Inflammatory macrophage treated with lipopolysaccharide for 1 hour (primary cell): ENCODE data around the gene GSK3B.

ENCODE experiments used
- DNase-seq, 2 donors: peaks; one replicate each; pipeline ENCODE4 v3.0.0-alpha.2; 2020 to 2022

The GSK3B gene

DNA sequence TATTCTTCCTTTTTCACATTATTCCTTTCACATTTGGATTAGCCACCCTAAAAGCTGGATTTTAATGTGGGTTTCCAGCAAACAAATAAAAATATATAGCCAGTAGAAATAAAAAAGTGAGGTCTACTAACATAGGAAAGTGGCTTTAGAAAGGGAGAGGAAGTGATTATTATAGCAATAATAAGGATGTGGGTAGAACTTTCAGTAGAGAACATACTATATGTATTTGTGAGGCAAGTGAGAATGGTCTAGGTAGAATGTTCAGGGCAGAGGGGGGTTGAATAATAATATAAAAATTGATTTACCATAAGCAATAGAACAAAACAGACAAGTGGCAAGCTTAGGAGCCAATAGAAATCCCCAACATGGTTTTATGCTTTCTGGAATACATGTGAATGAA, 223.7 kb downstream of the GSK3B start:
- no peak for DNase-seq

DNA sequence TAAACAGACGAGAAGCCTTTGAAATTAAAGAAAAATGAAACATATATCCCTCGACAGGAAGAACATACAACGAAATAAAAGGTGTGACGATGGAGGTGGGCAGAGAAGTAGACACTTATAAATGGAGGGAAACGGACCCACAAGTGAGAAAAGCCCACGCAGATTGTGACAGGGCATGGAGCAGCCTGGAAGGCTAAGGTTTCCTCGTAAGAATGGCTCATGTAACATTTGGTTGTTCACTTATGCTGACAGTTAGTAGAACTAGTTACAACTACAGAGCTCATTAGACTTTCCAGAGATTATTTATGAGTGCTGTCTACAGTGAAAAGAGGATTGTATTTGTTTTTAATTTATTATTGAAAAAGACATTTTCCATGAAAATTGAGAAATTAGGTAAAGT, 229.8 kb downstream of the GSK3B start:
- DNase-seq, result no peak

DNA sequence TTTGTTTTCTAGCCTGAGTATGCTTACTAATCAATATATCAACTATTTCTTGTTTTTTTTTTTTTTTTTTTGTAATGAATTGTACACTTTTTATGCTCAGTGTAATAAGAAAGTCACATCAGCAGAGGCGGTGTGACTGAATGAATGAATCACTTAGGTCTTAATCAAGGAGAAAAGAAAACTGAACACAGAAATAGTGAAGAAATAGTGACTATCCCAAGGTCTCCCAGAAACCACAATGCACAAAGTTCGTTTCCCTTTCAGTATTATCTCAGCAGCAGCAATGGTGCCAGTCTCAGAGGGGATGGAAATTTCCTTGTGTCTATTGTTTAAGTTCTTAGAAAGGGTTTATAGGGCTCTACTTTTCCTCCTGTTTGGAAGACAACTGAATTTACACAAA, 231.6 kb downstream of the GSK3B start:
- DNase-seq, result peak; percentile 19 to 21

DNA sequence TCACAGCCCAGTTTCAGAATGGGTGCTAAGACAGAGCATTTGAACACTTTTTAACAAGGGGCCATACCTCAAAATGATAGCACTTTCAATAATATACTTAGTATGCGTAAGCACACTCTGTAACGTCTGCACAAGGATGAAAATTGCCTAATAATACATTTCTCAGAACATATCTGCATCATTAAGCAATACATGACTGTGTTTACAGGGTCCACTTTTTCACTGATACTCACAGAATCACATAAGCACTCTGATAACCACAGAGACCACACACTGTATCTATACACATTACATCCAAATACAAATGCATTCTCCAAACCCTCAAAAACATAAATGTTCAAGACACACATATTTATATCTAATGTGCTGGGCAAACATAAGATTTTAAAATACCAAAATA, 232.6 kb downstream of the GSK3B start:
- DNase-seq, result no peak

DNA sequence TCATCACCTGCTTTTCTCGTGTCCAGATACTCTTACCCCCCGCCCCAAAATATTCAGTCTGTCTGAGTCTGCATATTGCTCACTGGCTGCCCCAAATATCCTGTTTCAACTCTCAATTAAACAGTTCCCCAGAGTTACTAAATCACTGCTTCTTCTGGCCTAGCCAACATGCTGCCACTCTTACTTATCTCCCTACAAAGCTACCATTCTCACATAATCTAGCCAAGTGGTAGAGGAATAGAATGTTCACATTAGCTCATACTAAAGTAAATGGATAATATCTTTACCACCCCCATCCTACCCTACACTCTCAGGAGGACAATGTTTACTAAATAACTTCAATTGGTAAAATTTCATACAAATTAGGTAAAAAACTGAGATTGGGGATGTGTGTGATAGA, 234.5 kb downstream of the GSK3B start:
- DNase-seq, result no peak

DNA sequence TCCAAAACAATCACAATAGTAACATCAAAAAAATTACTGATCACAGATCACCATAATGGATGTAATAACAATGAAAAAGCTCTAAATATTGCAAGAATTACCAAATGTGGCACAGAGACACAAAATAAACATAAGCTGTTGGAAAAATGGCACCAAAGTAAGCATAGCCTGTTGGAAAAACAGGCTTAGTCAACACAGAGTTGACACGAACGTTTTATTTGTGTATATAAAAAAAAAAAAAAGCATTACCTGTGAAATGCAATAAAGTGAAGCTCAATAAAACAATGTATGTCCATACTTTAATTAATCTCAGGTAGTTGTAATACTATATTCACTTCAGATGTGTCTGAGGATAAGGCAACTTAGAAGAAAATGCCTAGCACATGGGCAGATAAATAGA, 235.3 kb downstream of the GSK3B start:
- no peak for DNase-seq

DNA sequence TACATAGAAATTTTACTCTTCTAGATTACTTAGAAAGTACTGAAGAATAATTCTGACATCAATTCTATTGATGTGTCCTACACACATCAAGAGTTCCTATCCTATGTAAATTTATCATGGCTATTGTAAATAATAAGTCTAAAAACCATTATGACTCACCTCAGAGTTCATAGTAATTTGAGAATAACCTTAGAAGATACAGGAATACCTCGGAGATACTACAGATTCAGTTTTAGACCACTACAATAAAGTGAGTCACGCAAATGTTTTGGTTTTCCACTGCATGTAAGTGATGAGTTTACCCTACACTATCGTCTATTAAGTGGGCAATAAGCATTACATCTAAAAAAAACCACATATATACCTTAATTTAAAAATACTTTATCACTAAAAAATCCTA, 237.6 kb downstream of the GSK3B start:
- DNase-seq, result no peak

DNA sequence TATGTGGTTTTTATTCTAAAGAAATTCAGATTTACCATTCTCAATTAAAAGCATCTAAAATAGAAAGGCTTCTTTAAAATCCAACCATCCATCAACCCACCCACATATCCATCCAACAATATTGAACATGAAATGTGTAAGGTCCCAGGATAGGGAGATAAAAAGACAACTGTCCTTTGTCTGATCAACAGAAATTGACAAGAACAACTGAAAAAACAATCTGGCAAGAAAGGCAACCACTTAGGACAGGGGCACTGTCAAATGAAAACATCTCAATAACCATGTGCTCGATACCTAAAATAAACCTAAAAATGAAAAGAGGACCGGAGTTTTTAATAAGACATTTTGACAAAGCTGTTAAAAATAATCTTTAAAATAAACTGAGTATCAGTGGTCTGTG, 245.1 kb downstream of the GSK3B start:
- DNase-seq, result no peak

DNA sequence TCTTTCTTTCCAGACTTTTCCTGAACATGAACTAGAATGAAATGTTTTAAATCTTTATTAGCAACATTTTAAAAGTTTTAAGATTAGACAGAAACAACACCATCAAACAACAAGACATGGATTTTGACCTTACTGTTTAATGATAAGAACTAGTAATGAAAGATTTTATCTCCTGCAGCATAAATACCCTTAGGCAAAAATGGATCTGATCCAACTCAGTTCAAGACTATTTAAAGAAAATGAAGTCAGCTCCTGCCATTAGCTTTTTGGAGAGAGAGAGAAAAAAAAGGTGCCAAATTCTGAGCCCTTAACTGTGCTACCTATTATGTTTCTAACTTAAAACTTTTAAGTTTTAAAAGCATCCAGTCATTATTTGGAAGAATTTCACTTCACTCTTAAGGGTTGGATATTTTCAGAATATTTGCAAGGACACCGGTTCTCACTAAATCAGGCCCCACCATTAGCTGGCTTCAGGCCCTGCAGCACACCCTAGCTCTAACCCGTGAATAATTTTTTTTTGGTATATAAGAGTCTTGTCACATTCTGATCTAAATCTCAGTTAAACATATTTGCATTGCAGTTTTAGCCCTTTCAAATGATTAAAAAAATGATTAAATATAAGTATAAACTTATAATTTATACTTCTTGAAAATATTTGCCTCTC, 252.3 kb downstream of the GSK3B start:
- no peak for DNase-seq

DNA sequence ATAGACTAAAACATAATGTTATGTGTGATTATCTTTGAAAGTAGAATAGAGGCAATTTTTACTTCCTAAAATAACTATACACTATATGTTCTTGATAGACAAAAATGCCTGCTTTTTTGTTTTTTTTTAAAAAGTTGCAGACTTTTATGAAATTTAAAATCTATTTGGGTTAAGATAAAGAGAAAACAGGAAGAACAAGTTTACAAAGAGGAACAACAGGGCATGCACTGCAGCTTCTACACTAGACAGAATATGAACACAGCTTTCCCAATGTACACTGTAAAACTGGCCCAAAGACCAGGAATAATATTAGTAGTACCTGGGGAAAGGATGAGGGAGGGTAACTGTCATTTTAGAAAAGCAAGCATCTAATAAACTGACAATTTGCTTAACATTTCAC, 258.7 kb downstream of the GSK3B start:
- peak; percentile 2 to 25 for DNase-seq

DNA sequence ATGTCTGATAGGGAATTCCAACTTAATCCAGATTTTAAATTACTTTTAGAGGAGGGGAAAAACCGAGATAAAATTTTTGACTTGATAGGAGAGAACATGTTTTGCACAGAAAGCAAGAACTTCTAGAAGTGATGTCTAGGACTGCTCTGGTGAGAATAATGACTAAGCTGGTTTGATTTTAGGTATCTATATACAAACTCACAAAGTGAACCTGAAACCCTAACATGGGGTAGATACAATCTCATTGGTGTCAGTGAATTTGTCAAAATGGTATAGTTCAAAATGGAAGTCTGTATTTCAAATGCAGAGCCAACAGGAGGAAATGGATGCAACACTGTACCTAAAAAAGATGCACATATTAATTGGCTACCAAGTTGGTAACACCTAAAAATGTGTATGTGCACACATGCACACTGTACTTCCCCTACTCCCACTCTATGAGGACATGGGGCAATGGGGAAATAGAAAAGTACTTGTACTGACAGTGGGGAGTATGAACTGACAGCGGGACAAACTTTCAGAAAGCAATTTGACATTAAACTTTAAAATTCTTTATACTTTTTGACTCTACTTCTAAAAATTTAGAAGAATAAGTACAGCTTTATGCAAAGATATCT, 259.4 kb downstream of the GSK3B start:
- DNase-seq, result peak; percentile 63 to 68

DNA sequence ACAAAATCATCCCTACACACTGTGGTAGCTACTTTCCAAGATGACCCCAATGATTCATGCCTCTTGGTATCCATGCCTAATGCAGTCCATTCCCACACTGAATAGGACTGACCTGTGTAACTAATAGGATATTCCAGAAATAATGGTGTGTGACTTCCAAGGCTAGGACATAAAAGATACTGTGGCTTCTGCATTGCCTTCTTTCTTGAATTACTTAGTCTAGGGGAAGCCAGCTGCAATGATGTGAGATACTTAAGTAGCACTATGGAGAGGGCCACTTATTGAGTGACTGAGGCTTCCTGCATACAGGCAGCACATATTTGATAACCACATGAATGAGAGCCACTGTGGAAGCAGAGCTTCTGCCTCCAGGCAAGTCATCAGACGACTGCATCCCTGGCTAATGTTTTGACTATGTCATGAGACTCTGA, 262.3 kb downstream of the GSK3B start:
- no peak for DNase-seq

DNA sequence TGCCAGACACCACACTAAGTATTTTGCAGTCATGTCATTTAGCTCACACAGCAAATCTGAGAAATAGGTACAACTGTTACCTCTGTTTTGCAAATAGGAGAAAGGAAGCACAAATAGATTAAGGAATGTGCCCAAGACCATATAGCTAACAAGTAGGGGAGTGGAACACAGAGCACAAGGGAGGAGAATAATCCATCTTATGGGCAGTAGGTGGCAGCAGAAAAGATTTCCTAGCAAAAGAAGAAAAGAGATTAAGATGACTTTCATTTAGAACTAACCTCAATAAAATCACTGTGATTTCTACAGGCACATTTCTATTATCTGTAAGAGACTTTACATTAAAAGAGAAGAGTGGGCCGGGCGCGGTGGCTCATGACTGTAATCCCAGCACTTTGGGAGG, 263.2 kb downstream of the GSK3B start:
- no peak for DNase-seq

DNA sequence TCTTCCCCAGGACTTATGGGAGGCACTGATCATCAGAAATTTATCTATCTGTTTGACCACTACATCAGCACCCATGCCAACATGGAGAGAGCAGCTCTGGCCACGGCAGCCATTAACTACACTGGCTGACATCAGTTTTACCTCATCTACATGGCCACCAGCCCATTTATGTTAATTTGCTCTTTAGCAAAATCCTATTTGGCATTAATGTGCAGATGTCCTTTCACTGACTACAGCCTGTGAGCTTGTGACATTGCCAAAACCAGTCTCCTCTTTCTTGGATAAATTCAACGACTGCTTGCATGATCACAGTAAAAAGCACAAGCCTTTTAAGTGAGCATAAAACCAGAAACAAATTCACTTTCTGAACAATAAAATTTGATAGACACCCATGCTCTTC, 264.8 kb downstream of the GSK3B start:
- DNase-seq, result no peak

DNA sequence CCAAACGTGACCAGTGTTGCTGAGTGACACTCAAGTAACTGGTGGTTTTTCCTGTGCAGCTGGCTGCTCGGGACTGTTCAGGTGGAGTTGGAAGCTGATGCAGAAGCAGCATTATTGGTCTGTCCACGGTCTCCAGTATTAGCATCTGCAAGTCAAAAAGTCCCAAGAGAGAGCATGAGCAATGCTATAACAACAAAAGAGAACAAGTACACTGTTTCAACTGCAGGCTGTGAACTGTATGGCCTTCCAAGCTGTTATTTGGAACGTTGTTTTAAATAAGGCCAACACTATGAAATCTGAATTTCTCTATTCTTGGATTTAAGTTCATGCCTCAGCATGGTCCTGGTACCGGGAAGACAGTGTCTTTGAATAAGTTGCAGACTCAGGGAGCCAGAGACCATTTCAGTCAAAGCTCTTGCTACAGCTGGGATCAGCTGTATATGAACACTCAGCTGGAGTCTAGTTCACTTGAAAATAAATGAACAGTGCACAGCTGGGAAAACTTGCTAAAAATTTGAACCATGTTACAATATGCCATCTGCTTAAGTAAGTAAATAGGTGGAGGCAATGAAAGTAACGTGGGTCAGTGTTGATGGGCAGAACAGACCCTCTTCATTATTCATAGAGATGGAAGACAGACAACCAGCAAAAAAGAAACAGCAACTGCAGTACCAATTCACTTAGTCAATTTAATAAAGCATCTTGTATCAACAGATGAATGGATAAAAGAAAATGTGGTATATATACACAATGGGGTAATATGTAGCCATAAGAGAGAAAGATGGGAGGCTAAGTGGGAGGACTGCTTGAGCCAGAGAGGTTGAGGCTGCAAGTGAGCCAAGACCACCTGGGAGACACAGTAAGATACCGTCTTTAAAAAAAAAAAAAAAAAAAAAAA, 267.3 kb downstream of the GSK3B start:
- DNase-seq, result no peak

DNA sequence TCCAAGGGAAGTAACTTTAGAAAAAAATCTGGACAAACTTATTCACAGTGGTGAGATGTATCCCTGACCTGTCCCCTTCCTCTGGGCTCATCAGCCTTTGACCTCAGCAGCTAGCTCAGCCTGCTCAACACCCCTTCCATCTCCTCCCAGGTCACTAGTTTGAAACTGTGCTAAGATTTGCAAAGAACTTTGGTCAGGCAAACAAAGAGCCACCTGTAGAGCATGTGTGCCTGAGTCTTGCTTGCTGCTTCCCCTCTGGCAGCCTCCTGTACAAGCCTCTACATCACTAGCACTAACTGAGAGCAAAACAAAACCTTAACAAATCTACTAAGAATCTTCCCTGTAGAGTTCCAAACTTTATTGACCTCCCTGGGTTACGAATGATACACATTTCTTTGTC, 268.4 kb downstream of the GSK3B start:
- DNase-seq, result no peak

DNA sequence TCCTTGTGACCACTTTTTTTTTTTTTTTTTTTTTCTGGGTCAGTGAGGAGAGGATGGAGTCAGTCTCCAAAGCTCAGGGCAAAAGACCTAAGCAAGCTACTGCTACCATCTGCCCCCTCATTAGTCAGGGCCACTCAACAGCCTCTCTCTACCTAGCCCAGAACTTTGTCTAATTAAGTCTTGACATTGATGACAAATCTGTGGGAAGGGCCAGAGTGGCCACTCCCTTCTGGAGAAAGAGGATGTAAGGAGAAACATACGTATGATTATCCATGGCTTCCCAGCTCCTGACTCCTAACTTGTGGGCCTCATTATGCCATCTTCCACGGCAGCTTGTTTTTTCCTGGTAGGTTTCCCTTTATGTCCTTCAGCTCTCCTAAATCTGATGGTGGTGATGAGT, 274.4 kb downstream of the GSK3B start:
- DNase-seq, result peak; percentile 5 to 24

DNA sequence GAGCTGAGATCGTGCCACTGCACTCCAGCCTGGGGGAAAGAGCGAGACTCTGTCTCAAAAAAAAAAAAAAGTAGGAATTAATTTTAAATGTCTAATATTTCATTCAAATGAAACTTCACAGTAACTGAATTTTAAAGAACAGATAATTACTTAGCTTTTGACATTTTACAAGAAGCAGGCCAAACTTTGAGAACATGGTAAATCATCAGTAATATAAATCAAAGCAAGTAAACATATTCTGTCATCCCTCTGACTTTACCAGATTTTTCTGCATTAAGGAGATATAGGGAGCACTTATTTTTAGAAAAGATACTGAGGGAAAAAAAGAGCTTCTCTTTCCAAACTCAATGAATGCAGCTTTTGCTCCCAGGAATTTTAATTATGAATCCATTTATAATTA, 275.3 kb downstream of the GSK3B start:
- no peak for DNase-seq

DNA sequence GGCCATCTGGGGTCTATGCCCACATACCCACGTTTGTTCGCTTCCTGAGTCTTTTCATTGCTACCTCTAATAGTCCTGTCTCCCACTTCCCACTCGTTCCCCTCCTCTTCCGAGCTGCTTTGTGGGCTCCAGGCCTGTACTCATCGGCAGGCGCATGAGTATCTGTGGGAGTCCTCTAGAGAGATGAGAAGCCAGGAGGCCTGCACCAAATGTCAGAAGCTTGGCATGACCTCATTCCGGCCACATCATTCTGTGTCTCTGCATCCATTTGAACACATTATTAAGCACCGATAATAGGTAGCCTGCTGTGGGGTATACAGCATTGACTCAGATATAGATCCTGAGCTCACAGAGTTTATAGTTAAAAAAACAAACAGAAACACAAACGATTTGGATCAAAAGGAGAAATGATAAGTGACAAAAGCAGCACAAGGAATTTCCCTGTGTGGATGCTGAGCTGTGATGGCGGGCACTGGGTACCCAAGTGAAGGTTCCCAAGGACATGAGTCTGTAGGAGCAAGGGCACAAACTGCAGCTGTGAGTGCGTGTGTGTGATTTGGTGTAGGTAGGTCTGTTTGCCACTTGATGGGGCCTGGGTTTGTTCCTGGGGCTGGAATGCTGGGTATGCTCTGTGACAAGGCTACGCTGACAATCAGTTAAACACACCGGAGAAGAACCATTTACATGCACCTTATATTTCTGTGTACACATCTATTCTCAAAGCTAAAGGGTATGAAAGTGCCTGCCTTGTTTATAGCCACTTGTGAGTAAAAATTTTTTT, 276.5 kb downstream of the GSK3B start:
- DNase-seq, result no peak

DNA sequence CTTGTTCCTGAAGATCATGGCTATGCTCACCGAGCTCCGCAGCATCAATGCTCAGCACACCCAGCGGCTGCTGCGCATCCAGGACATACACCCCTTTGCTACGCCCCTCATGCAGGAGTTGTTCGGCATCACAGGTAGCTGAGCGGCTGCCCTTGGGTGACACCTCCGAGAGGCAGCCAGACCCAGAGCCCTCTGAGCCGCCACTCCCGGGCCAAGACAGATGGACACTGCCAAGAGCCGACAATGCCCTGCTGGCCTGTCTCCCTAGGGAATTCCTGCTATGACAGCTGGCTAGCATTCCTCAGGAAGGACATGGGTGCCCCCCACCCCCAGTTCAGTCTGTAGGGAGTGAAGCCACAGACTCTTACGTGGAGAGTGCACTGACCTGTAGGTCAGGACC, 277.2 kb downstream of the GSK3B start:
- DNase-seq, result no peak

DNA sequence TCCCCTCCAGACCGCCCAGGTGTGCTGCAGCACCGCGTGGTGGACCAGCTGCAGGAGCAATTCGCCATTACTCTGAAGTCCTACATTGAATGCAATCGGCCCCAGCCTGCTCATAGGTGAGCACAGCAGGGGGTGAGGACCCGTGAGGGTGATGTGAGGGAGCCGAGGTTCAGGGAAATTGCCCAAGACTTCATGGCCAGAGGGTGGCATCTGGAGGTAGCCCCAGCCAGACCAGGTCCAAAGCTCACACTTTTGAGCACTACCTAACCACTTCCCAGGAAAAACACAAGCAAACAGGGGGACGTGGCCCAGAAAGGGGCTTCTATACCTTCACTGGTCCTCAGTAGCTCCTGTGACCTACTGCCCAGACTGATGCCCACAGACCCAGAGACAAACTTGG, 278.5 kb downstream of the GSK3B start:
- DNase-seq, result no peak

DNA sequence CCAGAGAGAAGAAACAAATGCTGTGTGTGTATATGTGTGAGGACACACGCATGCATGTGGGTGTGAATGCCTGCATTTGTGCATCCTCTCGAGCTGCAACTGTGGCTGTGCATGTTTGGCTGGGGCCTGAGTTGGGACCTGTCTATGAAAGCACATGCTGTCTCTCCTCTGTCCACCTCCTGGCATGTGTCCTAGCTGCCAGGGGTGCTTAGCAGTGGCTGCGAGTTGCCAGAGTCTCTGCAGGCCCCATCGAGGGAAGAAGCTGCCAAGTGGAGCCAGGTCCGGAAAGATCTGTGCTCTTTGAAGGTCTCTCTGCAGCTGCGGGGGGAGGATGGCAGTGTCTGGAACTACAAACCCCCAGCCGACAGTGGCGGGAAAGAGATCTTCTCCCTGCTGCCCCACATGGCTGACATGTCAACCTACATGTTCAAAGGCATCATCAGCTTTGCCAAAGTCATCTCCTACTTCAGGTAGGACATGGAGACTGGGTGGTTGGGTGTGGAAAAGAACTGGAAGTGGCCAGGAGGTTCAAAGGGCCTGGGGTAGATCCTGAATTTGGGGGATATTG, 281.7 kb downstream of the GSK3B start:
- DNase-seq, result no peak

DNA sequence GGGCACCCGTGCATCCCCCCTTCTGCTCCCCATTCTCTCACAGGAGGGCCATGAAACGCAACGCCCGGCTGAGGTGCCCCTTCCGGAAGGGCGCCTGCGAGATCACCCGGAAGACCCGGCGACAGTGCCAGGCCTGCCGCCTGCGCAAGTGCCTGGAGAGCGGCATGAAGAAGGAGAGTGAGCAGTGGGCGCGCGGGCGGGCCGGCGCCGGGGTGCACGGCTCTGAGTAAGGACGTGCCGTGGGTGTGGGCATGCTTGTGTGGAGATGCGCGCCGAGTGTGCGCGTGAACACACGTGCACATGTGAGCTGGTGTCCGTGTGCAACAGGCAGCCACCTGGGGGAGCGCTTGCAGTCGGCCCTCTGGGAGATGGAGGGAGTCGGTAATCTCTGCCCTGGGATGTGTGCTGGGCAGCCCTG, 284.2 kb downstream of the GSK3B start:
- DNase-seq, result peak; percentile 16 to 37
